Right lobe of liver (tissue), 6 donors: ENCODE measurements around the gene PIK3CG. TPM values are rescaled to one million over a fixed set of nuclear protein-coding genes. Genes with fewer than 3 reads are reported as not detected.

Experiments used
- ATAC-seq, 4 donors: fragments of 200-7000 bp; cut with Tn5 transposase; one replicate each; pipeline ENCODE4 v1.9.1; 2020; ENCODE audit warnings: mild to moderate bottlenecking in 4 of 4, moderate library complexity in 4 of 4
- DNase-seq, 3 donors: peaks; one replicate each; pipeline ENCODE4 v3.0.0-alpha.2; 2020
- H3K27ac ChIP-seq, 3 donors: fragments of 200-600 bp; one replicate each; pipeline ENCODE4 v1.8.0; 2022
- H3K27me3 ChIP-seq, 2 donors: fragments of 200-600 bp; one replicate each; pipeline ENCODE4 v1.8.0; 2022
- H3K36me3 ChIP-seq, 4 donors: fragments of 200-600 bp; sonication (generic) in 1 of 4; one replicate each; pipeline versions ENCODE4 v1.5.1 to v1.8.0; 2017 to 2022; ENCODE audit warnings: control low read depth in 1 of 4
- H3K4me1 ChIP-seq, 4 donors: fragments of 200-600 bp; sonication (generic) in 1 of 4; one replicate each; pipeline versions ENCODE4 v1.5.1 to v1.8.0; 2017 to 2022; ENCODE audit warnings: control low read depth in 1 of 4
- H3K4me3 ChIP-seq, 3 donors: fragments of 200-600 bp; one replicate each; pipeline ENCODE4 v1.8.0; 2022
- H3K9me3 ChIP-seq, 4 donors: fragments of 200-600 bp; sonication (generic) in 1 of 4; one replicate each; pipeline versions ENCODE4 v1.5.1 to v1.8.0; 2017 to 2022; ENCODE audit warnings: control low read depth in 1 of 4
- CTCF ChIP-seq, 4 donors: fragments of 200-600 bp in 3 of 4; fragments of 450-650 bp in 1 of 4; IDR thresholded peaks; one replicate each; pipeline versions ENCODE4 v1.5.1 to v1.8.0; 2016 to 2022; ENCODE audit warnings: antibody characterized with exemption in 4 of 4, mild to moderate bottlenecking in 2 of 4
- POLR2A ChIP-seq: fragments of 450-650 bp; IDR thresholded peaks from one replicate; pipeline ENCODE4 v1.6.1; 2017; ENCODE audit warnings: antibody characterized with exemption, mild to moderate bottlenecking
- whole genome bisulfite sequencing: methylation state at CpG from one replicate; pipeline ENCODE4 v1.1.6; 2018; ENCODE audit warnings: low coverage, low lambda C conversion rate; ENCODE audit not compliant: insufficient coverage; ENCODE audit errors: missing lambda C conversion rate; 5-methylcytosine and 5-hydroxymethylcytosine counted together
- intact Hi-C, 2 donors: fragments of 100-400 bp; cut with DNase I; formaldehyde crosslinking; loops; one replicate each; pipeline versions ENCODE4 v1.11.2 to v1.14.1; 2022
- total RNA-seq, 6 experiments: library from RNA; depleted of rRNA in 2 of 6; stranded (reverse); fragments of >200 nt in 2 of 6; fragmentation: NEBNext Ultra II Directional in 3 of 6; extraction: Animal tissue kit (Norgen Biotek cat#: 25700) in 3 of 6; gene quantifications; one replicate each; pipeline versions ENCODE4 v1.1.0 to v1.2.4, GENCODE V29; 2016 to 2023
- donor health status: DM: no; HTN: yes; CAD: no.
- donor health status: DM: no; HTN: no; CAD: no.
- donor health status: DM: no; HTN: no; CAD: no.
- donor health status: DM: no; HTN: yes; CAD: no.
- donor health status: DM: no; HTN: yes; CAD: no.

Gene PIK3CG
- total RNA-seq, 6 experiments from 2014 or later, result 0.53 to 1.9 (median 0.71) TPM

DNA sequence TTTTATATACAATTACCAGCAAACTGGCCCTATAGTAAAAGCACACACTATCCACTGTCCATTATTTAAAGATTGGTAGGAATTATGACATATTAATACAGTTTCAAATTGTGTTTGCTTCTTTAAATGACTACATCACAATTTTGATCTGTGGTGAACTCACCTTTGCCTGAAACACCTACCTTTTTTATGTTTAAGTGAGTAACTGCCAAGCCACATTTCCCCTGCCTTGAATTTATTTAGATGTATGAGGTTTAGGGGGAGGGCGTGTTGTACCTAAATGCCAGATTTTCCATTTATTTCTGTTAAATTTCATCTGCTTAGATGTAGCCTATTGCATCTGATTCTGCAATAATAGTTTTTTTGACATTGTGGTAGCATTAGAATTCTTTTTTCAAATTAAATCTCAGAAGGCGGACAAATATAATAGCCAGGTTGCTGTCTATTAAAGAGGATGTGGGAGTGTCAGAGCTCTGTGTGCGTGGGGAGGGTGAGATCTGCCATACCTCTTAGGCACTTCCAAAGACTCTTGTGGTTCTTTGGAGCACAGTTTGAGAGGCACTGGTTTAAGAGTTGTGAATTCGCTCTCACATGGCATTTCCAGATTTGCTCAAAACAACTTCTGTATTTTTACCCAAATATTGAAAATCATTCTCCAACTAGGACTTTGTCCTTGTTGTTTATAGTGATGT is 13.8 kb downstream of the PIK3CG start:
- H3K4me1 ChIP-seq, result no peaks in the 10 kb centered on the region
- H3K36me3 ChIP-seq, result no peaks in the 10 kb centered on the region
- TF ChIP-seq CTCF (IDR thresholded peaks at IDR 0.05) (no peak), POLR2A (no peak)
- DNase-seq, result no peak
- no peak overlapping the region for H3K4me3 ChIP-seq
- intact Hi-C loops, result no loop called here
- no peak for ATAC-seq
- 78% methylated on average over 4 of the region's 4 CpGs for WGBS
- no peak overlapping the region for H3K27ac ChIP-seq
- no peaks in the 10 kb centered on the region for H3K27me3 ChIP-seq
- H3K9me3 ChIP-seq, result no peaks in the 10 kb centered on the region

- Histone ChIP-seq H3K27ac (no peak overlapping the region), H3K4me3 (no peak overlapping the region), H3K9me3 (no peaks in the 10 kb centered on the region), H3K4me1 (no peaks in the 10 kb centered on the region), H3K36me3 (no peaks in the 10 kb centered on the region), H3K27me3 (no peaks in the 10 kb centered on the region)
- no peak for ATAC-seq
- intact Hi-C loops, result no loop called here
- WGBS, result 56% methylated on average over 3 of the region's 3 CpGs
- DNase-seq, result no peak
- TF ChIP-seq CTCF (IDR thresholded peaks at IDR 0.05), result no peak
- no peak for TF ChIP-seq POLR2A
Measured at GRCh38 chr7:106881984-106882383, 16.9 kb downstream of the PIK3CG start.

DNA sequence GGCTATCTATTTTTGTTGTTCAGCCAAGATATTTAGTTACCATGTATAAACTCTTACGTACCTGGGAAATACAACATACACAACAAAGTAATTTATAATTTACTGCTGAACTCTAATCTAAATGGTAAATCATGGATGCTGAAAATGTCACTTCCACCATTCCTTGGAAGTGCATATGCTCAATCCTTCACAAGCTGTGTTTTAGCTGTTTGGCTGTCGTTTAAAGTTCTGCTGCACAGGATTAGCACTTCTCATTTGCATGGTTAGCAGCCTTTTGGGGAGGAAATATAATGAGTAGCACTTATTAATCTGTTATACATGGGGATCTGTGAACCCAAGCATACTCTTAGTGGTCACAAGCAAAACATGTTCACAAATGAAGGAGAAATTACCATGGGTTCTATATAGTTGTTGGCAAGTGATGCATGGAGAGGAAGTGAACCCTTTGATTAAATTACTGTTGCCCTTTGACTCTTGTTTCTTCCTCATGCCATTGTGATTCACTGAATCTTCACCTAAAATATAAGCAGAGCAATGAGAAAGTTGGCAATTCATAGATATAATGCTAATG is 18.5 kb downstream of the PIK3CG start:
- no peak for DNase-seq
- Histone ChIP-seq H3K9me3 (no peaks in the 10 kb centered on the region), H3K36me3 (no peaks in the 10 kb centered on the region), H3K27me3 (no peaks in the 10 kb centered on the region), H3K4me3 (no peak overlapping the region), H3K27ac (no peak overlapping the region), H3K4me1 (no peaks in the 10 kb centered on the region)
- no peak for ATAC-seq
- intact Hi-C loops, result no loop called here
- 43% methylated on average over 2 of the region's 2 CpGs for WGBS
- no peak for TF ChIP-seq CTCF (IDR thresholded peaks at IDR 0.05)
- no peak for TF ChIP-seq POLR2A

GRCh38 chr7:106885652-106886051 is 20.6 kb downstream of the PIK3CG start:
- no peaks in the 10 kb centered on the region for H3K4me1 ChIP-seq
- WGBS, result 52% methylated on average over 4 of the region's 4 CpGs
- no peaks in the 10 kb centered on the region for H3K27me3 ChIP-seq
- H3K27ac ChIP-seq, result no peak overlapping the region
- intact Hi-C loops, result no loop called here
- H3K36me3 ChIP-seq, result no peaks in the 10 kb centered on the region
- H3K9me3 ChIP-seq, result no peaks in the 10 kb centered on the region
- DNase-seq (no peak), ATAC-seq (no peak)
- no peak overlapping the region for H3K4me3 ChIP-seq
- TF ChIP-seq POLR2A (no peak), CTCF (IDR thresholded peaks at IDR 0.05) (no peak)
